T-helper 1 cell treated with Interleukin-12 subunit alpha and Interleukin-12 subunit beta and Interleukin-4 antibody, amounts not matched to agents 30 ng/mL and 1 ng/mL, for 36 hours (primary cell): ENCODE results near the gene UNC13A. TPM values are rescaled to one million over a fixed set of nuclear protein-coding genes. Genes with fewer than 3 reads are reported as not detected.
"Not testable (repeated sequence)": the region's sequence is repeated elsewhere in the genome, so short reads cannot be mapped to it uniquely, and the experiment has no call there.

Experiments used
- intact Hi-C: fragments of 100-400 bp; cut with micrococcal nuclease; formaldehyde crosslinking; loops from one replicate; pipeline ENCODE4 v1.15.1; 2024
- total RNA-seq: library from RNA; stranded (reverse); gene quantifications from 2 replicates; pipeline ENCODE4 v1.2.3, GENCODE V29; 2022

Gene UNC13A
- total RNA-seq, 1 donor from 2014 or later, result 0.27 TPM

DNA sequence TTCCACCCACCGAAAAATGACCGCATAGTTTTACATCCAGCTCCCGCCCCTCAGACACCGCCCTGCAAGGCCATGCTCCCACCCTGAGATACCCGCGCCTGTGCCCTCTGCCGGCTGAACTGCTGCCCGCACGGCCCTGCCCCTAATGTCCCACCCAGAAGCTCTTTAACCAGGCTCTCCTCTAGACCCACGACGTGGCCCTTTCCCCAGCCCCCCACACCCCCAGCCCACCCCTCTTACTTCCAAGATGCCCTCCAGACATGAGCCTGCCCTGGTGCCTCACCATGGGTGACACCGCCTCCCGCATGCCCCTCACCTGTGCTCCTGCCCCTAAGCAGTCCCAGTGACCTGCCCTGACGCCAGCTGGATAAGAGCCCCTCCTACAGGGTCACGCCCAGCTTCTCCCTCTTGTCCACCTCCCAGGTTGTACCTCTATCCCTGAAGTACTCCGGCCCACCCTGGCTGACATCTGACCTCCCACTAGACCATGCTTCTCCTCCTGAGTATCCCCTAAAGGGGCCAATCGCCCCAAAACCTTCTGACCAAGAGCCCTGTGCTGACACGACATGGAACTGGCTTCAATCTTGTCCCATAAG lies 81.5 kb downstream of the UNC13A start:
- intact Hi-C loops, result loop anchor here (1.0 to 5.0 kb wide), 5 partner anchors 51 to 251 kb away; partner anchors contain the start of genes COLGALT1 and RPL18A

DNA sequence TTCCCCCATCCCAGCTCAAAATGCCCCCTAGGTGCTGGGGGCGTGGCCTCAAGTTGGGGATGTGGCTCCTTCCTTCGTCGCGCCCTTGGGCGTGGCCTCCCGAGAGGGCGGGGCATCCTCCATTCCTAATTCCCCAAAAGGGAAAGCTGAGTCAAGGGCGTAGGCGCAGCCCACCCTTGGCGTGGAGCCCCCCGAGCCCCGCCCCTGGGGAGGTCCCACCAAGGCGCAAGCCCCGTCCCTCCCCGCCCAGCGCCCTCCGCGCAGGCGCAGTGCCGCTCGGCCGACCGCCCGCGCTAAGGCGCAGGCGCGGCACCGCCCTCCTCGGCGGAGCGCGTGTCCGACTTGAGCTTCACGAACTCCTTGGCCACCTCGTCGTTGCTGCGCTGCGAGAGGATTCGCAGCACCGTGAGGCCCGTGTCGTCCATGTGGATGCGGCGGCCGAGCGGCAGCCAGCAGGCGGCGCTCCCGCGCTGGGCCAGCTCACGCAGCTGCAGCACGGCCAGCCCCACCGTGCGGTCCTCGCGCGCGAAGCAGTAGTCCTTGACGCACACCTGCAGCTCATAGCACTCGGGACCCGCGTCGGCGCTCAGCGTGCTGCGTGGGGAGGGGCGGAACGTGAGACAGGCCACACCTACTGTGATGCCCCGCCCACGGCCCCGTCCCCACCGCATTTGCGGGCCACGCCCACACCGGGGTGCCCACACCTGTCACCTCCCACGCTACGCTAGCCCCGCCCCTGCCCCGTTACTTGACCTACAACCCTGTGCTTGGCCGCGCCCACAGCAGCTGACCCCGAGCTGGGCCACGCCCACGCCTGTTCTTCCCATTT lies 82.2 kb downstream of the UNC13A start:
- intact Hi-C loops, result loop anchor here (1.0 to 5.0 kb wide), 5 partner anchors 51 to 251 kb away; partner anchors contain the start of genes COLGALT1 and RPL18A

DNA sequence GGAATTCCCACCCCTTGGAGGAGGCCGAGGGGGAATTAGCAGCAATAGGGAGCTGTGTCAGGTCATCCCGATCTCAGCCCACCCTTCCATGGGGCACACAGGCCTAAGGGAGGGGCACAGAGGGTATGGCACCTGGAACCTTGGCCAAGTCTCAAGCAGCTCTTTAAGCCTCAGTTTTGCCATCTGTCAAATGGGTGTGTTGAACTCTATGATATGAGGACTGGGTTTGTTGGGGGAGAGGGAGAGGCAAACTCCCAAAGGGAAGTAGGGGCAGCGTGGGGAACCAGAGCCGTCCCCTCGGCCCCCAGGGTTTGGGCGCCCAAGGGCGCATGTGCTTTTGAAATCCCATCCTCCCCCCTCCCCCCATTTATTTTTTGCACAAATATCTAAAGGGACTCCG lies 83.0 kb downstream of the UNC13A start:
- intact Hi-C loops, result loop anchor here (5.0 kb wide), 1 partner anchor 252 kb away; the partner anchor contains the start of gene RPL18A

DNA sequence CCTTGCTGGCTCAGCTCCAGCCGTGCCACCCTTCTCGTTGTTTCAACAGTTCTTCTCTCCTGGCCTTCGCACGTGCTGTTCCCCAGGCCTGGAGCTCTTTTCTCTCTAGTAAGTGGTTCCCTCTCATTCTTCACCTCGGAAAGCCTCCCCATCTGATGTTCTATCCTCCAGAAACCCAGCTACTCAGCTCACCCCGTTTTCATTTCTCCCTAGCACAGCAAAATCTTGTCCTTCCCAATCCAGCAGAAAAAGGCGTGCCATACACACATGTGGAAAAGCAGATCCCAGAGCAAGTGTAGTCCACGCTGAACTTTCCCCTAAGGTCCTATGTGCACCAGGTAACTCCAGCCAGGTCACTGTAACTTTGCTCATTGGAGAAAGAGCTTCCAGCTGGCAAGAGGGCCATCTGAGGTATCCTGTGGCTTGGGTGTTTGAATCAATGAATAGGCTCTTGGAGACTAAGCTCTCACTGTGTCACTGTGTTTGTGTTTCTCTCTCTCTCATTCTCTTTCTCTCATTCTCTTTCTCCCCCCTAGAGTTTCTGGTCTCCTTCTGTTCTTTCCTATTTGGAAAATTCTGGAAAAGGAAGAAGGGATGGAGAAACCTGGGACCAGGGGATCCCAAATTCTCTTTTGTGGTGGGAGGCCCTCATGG lies 83.7 kb downstream of the UNC13A start:
- intact Hi-C loops, result loop anchor here (5.0 kb wide), 1 partner anchor 253 kb away; the partner anchor contains the start of gene RPL18A

DNA sequence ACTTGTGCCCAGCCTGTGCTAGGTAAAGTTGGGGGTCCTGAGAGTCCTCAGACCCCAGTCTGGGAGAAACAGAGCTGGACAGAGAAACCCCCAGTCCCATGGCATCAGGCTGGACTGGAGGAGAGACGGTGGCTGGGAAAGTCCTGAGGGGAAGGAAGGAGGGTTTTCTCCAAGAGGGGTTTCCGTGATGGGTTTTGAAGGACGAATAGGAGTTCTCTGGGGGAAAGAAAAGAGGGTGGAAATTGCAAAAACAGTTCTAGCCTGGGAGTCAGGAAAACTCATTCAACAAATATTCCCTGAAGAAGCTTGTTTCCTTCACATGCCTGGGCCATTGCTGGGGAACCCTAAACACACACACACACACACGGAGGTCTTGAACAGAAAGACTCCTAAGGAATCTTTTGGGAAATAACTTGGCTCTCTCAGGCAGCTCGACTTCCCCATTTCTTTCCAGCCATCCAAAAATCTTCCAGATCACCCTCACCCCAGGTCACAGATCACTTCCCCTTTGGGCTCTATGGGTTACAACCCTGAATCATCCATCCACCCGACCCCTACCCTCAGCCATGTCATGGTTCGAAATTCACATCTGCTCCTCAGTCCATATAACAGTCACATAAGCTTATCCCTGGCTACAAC lies 85.2 kb downstream of the UNC13A start:
- intact Hi-C loops, result no loop called here

DNA sequence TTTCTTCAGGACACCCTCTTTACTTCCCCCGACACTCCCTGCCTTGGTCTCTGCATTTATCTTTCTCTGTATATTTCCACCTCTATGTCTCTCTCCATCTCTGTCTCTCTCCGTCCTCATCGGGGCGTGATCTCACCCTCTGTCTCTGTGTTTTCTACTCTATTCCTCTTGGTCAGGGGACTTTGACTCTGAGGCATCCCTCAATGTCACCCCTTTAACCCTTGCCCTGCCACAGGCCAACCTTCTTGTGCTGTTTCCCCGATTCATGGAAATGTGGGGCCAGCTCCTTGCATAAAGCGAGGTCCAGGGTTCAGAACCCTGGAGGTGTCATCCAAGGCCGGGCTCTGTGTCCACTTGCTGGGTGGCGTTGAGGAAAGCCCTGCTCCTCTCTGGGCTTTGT lies 85.9 kb downstream of the UNC13A start:
- intact Hi-C loops, result no loop called here

DNA sequence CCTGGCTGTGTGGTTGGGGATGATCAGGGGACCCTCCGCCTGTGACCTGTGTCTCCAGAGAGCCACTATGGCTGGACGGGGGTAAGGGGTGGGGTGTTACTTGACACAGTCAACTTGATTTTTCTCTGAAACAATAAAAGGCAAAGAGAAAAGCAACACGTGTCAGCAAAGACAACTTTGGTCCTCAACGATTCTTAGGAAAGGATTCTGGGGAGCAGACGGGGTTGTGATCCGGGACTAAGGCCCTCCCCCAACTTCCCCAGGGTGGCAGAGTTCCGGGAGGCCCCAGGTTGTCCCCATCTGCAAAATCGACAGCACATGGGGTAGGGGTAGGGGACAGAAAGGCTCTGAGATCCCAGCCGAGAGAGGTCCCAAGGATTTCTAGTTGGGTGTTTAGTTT lies 86.5 kb downstream of the UNC13A start:
- intact Hi-C loops, result no loop called here

DNA sequence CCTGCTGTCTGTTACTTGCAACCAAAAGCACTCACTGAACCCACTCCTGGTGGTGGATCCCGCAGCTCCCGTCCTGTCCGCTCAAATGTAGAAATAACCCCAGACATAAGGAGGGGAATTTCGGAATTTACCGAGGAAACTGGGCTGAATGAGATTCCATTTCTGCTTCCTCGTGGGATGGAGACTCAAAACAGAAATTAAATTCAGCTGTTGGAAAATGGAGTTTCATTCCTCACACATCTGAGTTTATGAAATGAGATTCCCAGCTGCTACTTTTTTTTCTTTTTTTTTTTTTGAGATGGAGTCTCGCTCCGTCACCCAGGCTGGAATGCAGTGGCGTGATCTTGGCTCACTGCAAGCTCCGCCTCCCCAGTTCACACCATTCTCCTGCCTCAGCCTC lies 88.4 kb downstream of the UNC13A start:
- intact Hi-C loops, result no loop called here

DNA sequence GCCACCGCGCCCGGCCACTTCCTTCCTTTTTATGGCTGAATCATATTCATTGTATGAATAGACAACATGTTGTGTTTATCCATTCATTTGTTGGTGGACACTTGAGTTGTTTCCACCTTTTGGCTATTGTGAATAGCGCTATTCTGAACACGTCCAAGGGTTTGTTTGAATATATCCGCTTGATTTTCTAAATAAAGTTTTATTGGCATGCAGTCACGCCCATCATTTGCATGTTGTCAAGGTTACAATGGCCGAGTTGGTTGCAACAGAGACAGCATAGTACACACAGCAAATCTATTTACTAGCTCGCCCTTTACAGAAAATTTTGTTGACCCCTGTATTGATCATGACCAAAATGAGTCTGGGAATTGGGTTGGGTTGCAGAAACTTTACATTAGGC lies 89.2 kb downstream of the UNC13A start:
- intact Hi-C loops, result no loop called here

DNA sequence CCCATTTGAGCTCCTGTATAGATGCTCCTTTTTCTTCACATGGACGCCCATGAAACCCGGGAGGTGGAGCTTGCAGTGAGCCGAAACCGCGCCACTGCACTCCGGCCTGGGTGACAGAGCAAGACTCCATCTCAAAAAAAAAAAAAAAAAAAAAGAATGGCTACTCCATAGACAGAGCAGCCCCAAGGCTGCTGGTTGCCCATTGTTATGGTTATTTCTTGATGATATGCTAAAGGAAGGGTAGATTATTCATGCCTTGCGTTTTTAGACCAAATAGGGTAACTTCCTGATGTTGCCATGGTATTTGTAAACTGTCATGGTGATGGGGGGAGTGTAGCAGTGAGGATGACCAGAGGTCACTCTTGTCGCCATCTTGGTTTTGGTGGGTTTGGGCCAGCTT lies 90.1 kb downstream of the UNC13A start:
- intact Hi-C loops, result not testable (repeated sequence)

DNA sequence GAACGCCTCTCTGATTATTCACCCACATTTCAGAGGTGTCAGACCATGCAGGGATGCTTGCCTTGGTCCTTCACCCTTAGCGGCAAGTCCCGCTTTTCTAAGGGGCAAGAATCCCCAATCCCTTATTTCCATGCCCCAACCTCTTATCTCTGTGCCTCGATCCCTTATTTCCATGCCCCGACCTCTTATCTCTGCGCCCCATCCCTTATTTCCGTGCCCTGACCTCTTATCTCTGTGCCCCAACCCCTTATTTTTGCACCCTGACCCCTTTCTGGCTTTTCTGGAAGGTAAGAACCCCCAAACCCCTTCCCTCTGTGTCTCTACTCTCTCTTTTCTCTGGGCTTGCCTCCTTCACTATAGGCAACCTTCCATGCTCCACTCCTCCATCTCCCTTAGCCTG lies 93.9 kb downstream of the UNC13A start:
- intact Hi-C loops, result not testable (repeated sequence)

DNA sequence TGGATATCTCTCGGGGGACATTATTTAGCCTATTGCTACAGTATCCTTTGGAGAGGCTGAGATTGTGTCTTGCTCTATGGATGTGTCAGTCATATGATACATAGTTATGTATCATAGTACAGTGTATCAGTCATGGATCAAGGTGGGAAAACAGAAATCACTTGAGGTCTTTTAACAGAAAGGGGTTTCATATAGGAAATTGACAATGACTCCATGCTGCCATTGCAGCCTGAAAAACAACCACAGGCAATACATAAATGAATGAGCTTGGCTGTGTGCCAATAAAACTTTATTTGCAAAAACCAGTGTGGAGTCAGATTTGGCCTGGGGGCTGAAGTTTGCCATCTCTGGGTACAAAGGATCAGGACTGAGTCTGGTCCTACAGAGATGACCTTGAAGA lies 97.3 kb downstream of the UNC13A start:
- intact Hi-C loops, result no loop called here

DNA sequence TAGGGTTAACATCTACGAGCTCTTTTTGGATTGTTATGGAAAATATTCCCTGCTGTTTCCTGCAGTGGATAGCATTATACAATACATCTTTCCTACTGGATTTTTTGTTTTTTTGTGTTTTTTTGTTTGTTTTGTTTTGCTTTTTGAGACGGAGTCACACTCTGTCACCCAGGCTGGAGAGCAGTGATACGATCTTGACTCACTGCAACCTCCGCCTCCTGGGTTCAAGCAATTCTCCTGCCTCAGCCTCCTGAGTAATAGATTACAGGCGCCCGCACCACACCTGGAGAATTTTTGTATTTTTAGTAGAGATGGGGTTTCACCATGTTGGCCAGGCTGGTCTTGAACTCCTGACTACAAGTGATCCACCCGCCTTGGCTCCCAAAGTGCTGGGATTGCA lies 102.8 kb downstream of the UNC13A start:
- intact Hi-C loops, result not testable (repeated sequence)

DNA sequence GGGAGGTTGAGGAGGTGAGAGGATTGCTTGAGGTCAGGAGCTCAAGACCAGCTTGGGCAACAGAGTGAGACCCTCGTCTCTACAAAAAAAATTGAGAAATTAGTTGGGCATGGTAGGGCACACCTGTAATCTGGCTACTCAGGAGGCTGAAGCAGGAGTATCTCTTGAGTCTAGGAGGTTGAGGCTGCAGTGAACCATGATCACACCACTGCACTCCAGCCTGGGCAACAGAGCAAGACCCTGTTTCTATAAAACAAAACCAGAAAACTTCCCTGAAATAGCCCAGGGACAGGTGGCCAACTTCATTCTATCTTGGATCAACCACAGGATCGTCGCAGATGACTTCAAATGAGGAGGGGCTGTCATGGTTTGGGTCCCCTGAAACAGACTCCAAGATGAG lies 104.0 kb downstream of the UNC13A start:
- intact Hi-C loops, result no loop called here

DNA sequence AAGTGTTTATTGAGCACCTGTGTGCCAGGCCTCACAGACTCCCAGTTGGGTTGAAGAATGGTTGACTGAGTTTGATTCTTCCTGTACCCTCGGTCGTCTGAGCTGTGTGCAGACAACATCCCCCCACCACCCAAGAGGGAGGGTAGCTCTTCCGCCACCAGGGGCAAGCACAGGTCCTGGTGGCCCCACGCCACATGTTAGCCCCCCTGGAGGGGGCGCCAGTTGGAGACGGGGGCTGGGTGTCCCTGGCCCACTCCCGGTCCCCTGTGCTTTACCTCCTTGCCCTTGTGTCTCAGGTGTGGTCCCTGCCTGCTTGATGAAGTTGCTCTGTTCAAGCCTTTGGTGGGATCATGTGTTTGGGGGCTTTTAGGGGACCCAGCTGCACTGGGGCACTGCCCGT lies 105.5 kb downstream of the UNC13A start:
- intact Hi-C loops, result no loop called here

DNA sequence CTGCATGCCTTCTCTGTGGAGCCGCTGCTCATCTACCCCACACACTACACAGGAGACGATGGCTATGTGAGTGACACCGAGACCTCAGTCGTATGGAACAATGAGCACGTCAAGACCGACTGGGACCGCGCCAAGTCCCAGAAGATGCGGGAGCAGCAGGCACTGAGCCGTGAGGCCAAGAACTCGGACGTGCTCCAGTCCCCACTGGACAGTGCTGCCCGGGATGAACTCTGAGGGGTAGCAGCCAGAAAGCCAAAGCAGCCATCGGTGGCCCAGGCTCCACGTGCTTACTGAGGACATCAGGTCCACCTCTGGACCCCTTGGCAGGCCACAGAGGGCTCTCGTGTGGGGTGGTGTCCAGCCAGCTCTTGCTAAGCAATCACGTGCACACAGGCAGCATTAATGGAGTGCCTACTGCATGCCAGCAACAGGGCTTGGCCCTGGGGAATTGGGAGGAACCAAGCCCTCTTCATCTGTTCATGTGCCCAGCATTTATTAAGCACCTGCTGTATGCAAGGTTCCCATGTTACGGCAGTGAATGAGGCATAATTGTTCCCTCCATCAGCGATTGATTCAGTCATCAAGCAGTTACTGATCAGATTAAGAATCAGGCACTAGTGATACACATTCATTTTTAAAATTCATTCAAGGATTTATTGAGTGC lies 106.8 kb downstream of the UNC13A start:
- intact Hi-C loops, result no loop called here

DNA sequence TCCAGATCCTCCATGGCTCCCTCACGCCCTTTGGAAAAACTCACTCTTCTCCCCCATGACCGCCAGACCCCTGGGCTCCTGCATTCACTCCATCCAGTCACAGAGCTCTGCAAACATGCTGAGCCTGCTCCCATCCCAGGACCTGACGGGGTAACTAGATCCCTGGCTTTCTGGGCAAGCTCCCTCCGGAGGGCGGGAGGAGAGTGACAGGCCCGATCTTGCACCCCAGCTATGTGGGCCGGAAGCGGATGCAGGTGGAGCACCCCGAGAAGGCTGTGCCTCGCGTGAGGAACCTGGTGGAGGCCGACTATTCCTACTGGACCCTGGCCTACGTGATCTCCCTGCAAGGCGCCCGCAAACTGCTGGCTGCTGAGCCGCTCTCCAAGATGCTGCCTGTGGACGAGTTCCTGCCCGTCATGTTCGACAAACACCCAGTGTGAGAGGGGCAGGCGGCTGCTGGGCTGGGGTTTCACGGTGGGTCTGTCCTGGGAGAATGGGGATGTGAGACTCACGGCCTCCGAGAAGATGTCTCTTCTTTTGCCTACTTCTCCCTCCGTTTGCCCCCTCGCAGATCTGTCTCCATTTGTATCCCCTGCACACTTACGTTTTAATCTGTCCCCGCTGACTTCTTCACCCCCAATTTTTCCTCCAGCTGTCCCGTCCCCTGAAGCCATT lies 107.5 kb downstream of the UNC13A start:
- intact Hi-C loops, result no loop called here

DNA sequence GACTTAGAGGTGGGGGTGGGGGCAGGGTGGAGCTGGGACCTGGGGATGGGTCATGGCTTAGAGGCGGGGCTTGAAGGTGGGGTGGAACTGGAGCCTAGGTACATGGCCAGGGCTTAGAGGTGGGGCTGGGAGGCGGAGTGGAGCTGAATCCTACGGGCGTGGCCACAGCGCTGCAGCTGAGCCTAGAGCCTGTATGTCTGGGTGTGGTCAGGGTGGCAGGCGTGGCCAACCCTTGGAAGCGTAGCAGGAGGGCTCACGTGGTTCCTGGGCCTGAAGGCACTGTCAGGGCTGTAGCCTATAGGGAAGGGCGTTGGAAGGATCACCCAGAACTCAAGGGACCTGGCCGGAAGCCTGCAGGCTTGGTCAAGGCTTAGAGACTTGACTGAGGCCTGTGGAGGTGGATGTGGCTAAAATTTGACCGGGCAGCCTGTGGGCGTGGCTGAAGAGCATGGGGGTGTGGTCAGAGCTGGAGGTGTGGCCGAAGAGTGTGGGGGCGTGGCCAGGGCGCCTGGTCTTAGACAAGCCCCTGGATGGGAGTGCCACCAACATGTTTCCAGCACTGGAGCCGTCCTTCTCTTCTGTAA lies 108.4 kb downstream of the UNC13A start:
- intact Hi-C loops, result no loop called here

DNA sequence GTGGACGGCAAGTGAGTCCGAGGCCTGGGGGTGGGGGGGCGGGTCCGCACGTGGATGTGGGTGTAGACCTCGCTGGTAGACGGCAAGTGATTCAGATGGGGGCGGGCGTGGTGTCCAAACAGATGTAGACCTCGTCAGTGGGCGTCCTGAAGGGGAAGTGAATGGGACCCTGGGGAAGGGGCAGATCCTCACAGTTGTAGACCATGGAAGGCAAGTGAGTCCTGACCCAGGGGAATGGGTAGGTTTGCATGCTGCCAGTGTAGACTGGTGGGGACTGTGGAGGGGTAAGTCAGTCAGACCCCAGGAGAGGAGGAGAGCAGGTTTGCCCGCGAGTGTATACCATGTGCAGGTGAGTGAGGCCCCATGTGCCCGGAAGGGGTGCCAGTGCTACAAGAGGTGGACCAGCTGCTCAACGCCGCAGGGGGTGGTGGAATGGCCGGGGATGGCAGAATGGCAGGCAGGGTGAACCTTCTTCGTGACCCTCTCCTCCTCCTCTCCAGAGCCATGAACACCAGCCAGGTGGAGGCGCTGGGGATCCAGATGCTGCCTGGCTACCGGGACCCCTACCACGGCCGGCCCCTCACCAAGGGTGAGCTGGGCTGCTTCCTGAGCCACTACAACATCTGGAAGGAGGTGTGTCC lies 110.6 kb downstream of the UNC13A start:
- intact Hi-C loops, result no loop called here
